Smooth muscle cell (in vitro differentiated cells): ENCODE data around the gene CDH11. TPM values are rescaled to one million over a fixed set of nuclear protein-coding genes. Genes with fewer than 3 reads are reported as not detected.

Experiments
- DNase-seq: peaks from one replicate; lab custom pipeline; 2025; ENCODE audit not compliant: unreplicated experiment; lab: John Stamatoyannopoulos, UW
- H2AFZ ChIP-seq: fragments of 200-600 bp; sonication (generic); 2 replicates; pipeline ENCODE4 v1.6.0; 2016; ENCODE audit warnings: antibody characterized with exemption, low read depth, mild to moderate bottlenecking
- H3F3A ChIP-seq: fragments of 200-600 bp; sonication (generic); 2 replicates; pipeline ENCODE4 v1.6.0; 2017; ENCODE audit warnings: antibody characterized with exemption, low read depth
- H3K27ac ChIP-seq: fragments of 200-600 bp; sonication (generic); 2 replicates; pipeline ENCODE4 v1.5.1; 2016; ENCODE audit warnings: low read depth, mild to moderate bottlenecking
- H3K27me3 ChIP-seq: fragments of 200-600 bp; sonication (generic); 2 replicates; pipeline ENCODE4 v1.6.1; 2016; ENCODE audit warnings: low read depth, mild to moderate bottlenecking
- H3K36me3 ChIP-seq: fragments of 200-600 bp; sonication (generic); 2 replicates; pipeline ENCODE4 v1.5.1; 2016; ENCODE audit warnings: low read depth
- H3K4me1 ChIP-seq: fragments of 200-600 bp; sonication (generic); 2 replicates; pipeline ENCODE4 v1.5.1; 2016; ENCODE audit warnings: low read depth
- H3K4me2 ChIP-seq: fragments of 200-600 bp; sonication (generic); 2 replicates; pipeline ENCODE4 v1.6.0; 2016; ENCODE audit warnings: mild to moderate bottlenecking
- H3K4me3 ChIP-seq: fragments of 200-600 bp; sonication (generic); 2 replicates; pipeline ENCODE4 v1.5.1; 2016; ENCODE audit warnings: mild to moderate bottlenecking
- H3K79me2 ChIP-seq: fragments of 200-600 bp; sonication (generic); 2 replicates; pipeline ENCODE4 v1.6.0; 2016; ENCODE audit warnings: low read depth, mild to moderate bottlenecking
- H3K9ac ChIP-seq: fragments of 200-600 bp; sonication (generic); 2 replicates; pipeline ENCODE4 v1.6.0; 2016; ENCODE audit warnings: low read depth
- H3K9me3 ChIP-seq: fragments of 200-600 bp; sonication (generic); replicated peaks from 2 replicates; pipeline ENCODE4 v1.5.1; 2016; ENCODE audit warnings: low read depth
- H4K20me1 ChIP-seq: fragments of 200-600 bp; sonication (generic); 2 replicates; pipeline ENCODE4 v1.6.0; 2016; ENCODE audit warnings: low read depth
- WGBS: methylation state at CpG from one replicate; pipeline ENCODE4 v1.1.7; 2016; ENCODE audit warnings: low lambda C conversion rate; 5-methylcytosine and 5-hydroxymethylcytosine counted together
- polyA plus RNA-seq: library from polyadenylated mRNA; unstranded; fragments of >200 nt; fragmentation: Nextera tagmentation; extraction: Ambion mirVana; gene quantifications from 2 replicates; pipeline ENCODE4 v1.2.1, GENCODE V29; 2016
- total RNA-seq: library from RNA; depleted of rRNA; stranded (reverse); fragments of >200 nt; gene quantifications from 2 replicates; pipeline ENCODE4 v1.2.3, GENCODE V29; 2014
- TF ChIP-seq, protein P1 (sequence below): fragments of 200-600 bp; sonication (generic); IDR thresholded peaks from 2 replicates; pipeline ENCODE4 v1.5.1; 2017; ENCODE audit warnings: borderline replicate concordance, mild to moderate bottlenecking, antibody characterized with exemption; ENCODE audit not compliant: insufficient read depth, poor library complexity, severe bottlenecking

The CDH11 gene
- total and polyA plus RNA-seq, 2 experiments from 2014 or later = 1,034 to 1,251 TPM

DNA sequence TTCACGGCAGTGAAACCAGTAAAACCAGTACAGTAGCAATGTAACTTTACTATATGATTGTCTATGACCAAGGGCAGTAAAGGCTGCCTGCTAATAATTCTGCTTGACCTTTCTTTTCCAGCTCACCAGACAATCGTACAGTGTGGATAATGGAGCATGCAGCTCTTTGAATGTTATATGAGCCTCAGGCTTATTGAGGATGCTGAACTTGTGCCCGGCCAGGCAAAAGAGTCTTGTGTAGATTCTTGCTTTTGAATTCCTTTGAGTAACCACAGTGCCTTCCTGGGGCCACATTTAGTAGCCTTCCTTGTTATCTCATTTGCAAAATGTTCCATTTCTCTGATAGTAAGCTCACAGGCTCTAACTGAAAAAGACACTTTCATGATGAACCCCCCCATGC lies 131.8 kb downstream of the CDH11 start:
- no peak for DNase-seq

DNA sequence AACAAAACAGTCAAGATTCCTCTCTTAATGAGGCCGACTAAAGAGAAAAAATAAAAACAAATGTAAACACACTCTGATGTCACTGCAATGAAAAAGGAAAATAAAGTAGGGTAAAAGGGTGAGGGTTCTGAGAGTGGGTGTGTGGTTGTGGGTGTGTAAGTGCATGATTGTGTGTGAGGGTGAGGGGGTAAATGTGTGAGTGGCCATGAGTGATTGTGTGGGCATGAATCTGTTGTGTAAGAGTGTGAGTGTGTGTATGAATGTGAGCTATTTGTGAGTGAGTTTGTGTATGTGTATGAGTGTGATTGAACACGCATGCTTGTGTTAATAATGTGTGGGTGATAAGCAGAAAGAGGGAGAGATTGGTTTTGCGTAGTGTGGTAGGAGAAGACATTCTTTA lies 132.8 kb downstream of the CDH11 start:
- Histone ChIP-seq H3K27ac (peak overlapping the region; percentile 65), H3K9ac (no peak overlapping the region), H4K20me1 (peaks cover 99% of the 10 kb centered on the region), H3K4me1 (peaks cover 3% of the 10 kb centered on the region), H3F3A (peaks cover 90% of the 10 kb centered on the region), H3K4me2 (no peak overlapping the region), H3K9me3 (no peaks in the 10 kb centered on the region), H3K79me2 (peaks cover 29% of the 10 kb centered on the region), H3K27me3 (no peaks in the 10 kb centered on the region), H2AFZ (no peak overlapping the region), H3K4me3 (no peak overlapping the region), H3K36me3 (peaks cover 32% of the 10 kb centered on the region)
- TF ChIP-seq, protein P1, sequence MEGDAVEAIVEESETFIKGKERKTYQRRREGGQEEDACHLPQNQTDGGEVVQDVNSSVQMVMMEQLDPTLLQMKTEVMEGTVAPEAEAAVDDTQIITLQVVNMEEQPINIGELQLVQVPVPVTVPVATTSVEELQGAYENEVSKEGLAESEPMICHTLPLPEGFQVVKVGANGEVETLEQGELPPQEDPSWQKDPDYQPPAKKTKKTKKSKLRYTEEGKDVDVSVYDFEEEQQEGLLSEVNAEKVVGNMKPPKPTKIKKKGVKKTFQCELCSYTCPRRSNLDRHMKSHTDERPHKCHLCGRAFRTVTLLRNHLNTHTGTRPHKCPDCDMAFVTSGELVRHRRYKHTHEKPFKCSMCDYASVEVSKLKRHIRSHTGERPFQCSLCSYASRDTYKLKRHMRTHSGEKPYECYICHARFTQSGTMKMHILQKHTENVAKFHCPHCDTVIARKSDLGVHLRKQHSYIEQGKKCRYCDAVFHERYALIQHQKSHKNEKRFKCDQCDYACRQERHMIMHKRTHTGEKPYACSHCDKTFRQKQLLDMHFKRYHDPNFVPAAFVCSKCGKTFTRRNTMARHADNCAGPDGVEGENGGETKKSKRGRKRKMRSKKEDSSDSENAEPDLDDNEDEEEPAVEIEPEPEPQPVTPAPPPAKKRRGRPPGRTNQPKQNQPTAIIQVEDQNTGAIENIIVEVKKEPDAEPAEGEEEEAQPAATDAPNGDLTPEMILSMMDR = no peak
- DNase-seq = no peak
- 78% methylated on average over 3 of the region's 3 CpGs for WGBS

More for the DNA sequence above, 131.8 kb downstream of the CDH11 start:
- H3K9me3 ChIP-seq = no peaks in the 10 kb centered on the region
- peak overlapping the region; percentile 65 for H3K27ac ChIP-seq
- H2AFZ ChIP-seq = no peak overlapping the region
- H3K27me3 ChIP-seq = no peaks in the 10 kb centered on the region
- WGBS = 53% methylated on average over 3 of the region's 3 CpGs
- no peaks in the 10 kb centered on the region for H3K4me1 ChIP-seq
- no peak overlapping the region for H3K9ac ChIP-seq
- H4K20me1 ChIP-seq = peaks cover 100% of the 10 kb centered on the region
- H3K79me2 ChIP-seq = peaks cover 39% of the 10 kb centered on the region
- H3K36me3 ChIP-seq = peaks cover 32% of the 10 kb centered on the region
- H3F3A ChIP-seq = peaks cover 90% of the 10 kb centered on the region
- TF ChIP-seq, protein P1 = no peak
- H3K4me2 ChIP-seq = no peak overlapping the region
- no peak overlapping the region for H3K4me3 ChIP-seq

DNA sequence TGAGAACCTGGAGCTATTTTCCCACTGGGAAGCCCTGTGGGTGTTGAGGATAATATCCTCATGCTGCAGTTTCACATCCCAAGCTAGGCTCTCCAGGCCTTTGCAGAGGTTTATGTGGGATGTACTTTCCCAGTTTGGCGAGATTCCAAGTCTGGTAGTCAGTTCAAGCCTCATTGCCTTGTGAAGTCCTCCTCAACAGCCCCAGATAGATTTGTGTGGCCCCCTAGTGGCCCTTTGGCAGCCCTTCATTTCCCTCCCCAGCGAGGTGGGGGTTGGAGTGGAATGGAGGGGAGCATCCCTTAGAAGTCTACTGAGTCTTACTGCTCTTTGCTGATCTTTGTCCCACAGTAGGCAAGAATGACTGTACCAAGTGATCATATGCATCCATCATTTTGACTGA lies 137.9 kb downstream of the CDH11 start:
- TF ChIP-seq, protein P1 = peak; percentile 82
- Histone ChIP-seq H2AFZ (no peak overlapping the region), H3K4me1 (peaks cover 3% of the 10 kb centered on the region), H3K36me3 (peaks cover 12% of the 10 kb centered on the region), H3K9ac (no peak overlapping the region), H3F3A (peaks cover 78% of the 10 kb centered on the region), H3K79me2 (peaks cover 44% of the 10 kb centered on the region), H3K4me3 (no peak overlapping the region), H3K9me3 (no peaks in the 10 kb centered on the region), H3K4me2 (peak overlapping the region; percentile 40), H3K27ac (peak overlapping the region; percentile 65), H4K20me1 (peaks cover 90% of the 10 kb centered on the region), H3K27me3 (no peaks in the 10 kb centered on the region)
- peak; percentile 12 for DNase-seq
- WGBS = 9% methylated on average over 2 of the region's 2 CpGs

DNA sequence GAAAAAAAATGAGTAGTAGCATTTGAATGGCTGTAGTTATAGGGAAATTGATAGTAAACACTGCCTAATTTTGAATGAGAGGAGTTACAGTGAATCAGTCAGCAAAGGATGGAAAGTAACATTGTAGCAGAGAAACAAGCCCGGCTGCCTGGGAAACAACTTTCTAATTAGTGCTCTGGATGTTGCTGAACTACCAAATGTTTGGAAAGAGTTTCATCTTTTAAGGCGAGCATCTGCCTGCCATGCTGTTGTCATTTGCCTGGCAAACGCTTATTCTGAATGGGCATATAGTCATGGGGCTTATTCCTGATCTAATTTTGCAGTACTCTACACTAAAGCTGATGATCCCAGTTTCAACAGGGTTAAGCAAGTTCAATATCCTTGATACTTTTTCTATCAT lies 138.6 kb downstream of the CDH11 start:
- Histone ChIP-seq H3F3A (peaks cover 72% of the 10 kb centered on the region), H3K27ac (peak overlapping the region; percentile 65), H2AFZ (no peak overlapping the region), H3K36me3 (peaks cover 12% of the 10 kb centered on the region), H3K27me3 (no peaks in the 10 kb centered on the region), H3K4me2 (peak overlapping the region; percentile 40), H3K4me1 (peaks cover 3% of the 10 kb centered on the region), H3K9ac (no peak overlapping the region), H3K79me2 (peaks cover 41% of the 10 kb centered on the region), H3K4me3 (no peak overlapping the region), H4K20me1 (peaks cover 90% of the 10 kb centered on the region), H3K9me3 (no peaks in the 10 kb centered on the region)
- TF ChIP-seq, protein P1 = no peak
- no peak for DNase-seq
- 92% methylated on average over 3 of the region's 3 CpGs for WGBS
